Central memory CD8-positive, alpha-beta T cell (primary cell): Measurements from ENCODE around the gene CFAP251.

Experiments used
- ATAC-seq: fragments of 150-1000 bp; cut with Tn5 transposase; replicated peaks from 2 replicates; pipeline ENCODE4 v1.10.0; 2022; ENCODE audit warnings: mild to moderate bottlenecking, moderate FRiP score, moderate number of reproducible peaks; ENCODE audit not compliant: poor library complexity, severe bottlenecking; ENCODE audit errors: extremely low read depth
- DNase-seq, 2 donors: peaks; one replicate each; pipeline ENCODE4 v3.0.0; 2021; ENCODE audit warnings: low spot score in 2 of 2
- H3K27ac Mint-ChIP-seq: one replicate; pipeline ENCODE4 v1.8.0; 2022; ENCODE audit warnings: low read depth, mild to moderate bottlenecking, moderate library complexity, mixed read lengths
- H3K27me3 Mint-ChIP-seq: one replicate; pipeline ENCODE4 v1.8.0; 2022; ENCODE audit warnings: mixed read lengths
- H3K36me3 Mint-ChIP-seq: one replicate; pipeline ENCODE4 v1.8.0; 2022; ENCODE audit warnings: mild to moderate bottlenecking, moderate library complexity, mixed read lengths; ENCODE audit not compliant: insufficient read depth
- H3K4me1 Mint-ChIP-seq: one replicate; pipeline ENCODE4 v1.8.0; 2022; ENCODE audit warnings: mixed read lengths
- H3K4me3 Mint-ChIP-seq: one replicate; pipeline ENCODE4 v1.8.0; 2022; ENCODE audit warnings: mild to moderate bottlenecking, moderate library complexity, mixed read lengths
- H3K9me3 Mint-ChIP-seq: one replicate; pipeline ENCODE4 v1.8.0; 2022; ENCODE audit warnings: mixed read lengths

The CFAP251 gene

DNA sequence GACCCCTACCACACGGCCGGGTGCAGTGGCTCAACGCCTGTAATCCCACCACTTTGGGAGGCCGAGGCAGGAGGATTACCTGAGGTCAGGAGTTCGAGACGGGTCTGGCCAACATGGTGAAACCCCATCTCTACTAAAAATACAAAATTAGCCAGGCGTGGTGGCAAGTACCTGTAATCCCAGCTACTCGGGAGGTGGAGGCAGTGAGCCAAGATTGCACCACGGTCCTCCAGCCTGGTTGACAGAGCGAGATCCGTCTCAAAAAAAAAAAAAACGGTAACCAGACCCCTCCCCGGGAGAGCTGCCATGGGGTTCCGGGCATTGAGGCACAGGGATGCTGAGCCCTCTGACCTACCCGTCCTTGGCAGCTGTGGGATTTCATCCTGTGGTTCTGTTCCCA, 125.1 kb downstream of the CFAP251 start:
- no peak for ATAC-seq
- no peaks in the 10 kb centered on the region for H3K27me3 Mint-ChIP-seq

DNA sequence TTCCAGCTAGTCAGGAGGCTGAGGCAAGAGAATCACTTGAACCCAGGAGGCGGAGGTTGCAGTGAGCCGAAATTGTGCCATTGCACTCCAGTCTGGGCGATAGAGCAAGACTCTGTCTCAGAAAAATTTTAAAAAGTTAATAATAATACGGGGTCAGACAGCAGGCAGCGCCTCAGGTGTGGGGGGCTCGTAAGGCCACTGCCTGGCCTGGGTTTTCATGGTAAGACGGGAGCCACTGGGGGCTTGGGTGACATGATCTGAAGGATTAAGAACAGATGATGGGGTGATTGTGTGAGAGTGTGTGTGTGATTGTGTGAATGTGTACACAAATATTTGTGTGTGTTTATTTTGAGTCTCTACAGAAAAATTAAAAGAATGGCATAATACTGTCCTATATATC, 126.9 kb downstream of the CFAP251 start:
- no peak overlapping the region for H3K4me3 Mint-ChIP-seq
- H3K27ac Mint-ChIP-seq = no peak overlapping the region
- H3K4me1 Mint-ChIP-seq = no peaks in the 10 kb centered on the region
- ATAC-seq (no peak), DNase-seq (no peak)
- no peaks in the 10 kb centered on the region for H3K27me3 Mint-ChIP-seq
- H3K36me3 Mint-ChIP-seq = peaks cover 13% of the 10 kb centered on the region
- no peaks in the 10 kb centered on the region for H3K9me3 Mint-ChIP-seq

More for the DNA sequence above, 125.1 kb downstream of the CFAP251 start:
- H3K36me3 Mint-ChIP-seq = peaks cover 13% of the 10 kb centered on the region
- H3K4me3 Mint-ChIP-seq = no peak overlapping the region
- no peak for DNase-seq
- no peak overlapping the region for H3K27ac Mint-ChIP-seq
- no peaks in the 10 kb centered on the region for H3K4me1 Mint-ChIP-seq
- H3K9me3 Mint-ChIP-seq = no peaks in the 10 kb centered on the region

DNA sequence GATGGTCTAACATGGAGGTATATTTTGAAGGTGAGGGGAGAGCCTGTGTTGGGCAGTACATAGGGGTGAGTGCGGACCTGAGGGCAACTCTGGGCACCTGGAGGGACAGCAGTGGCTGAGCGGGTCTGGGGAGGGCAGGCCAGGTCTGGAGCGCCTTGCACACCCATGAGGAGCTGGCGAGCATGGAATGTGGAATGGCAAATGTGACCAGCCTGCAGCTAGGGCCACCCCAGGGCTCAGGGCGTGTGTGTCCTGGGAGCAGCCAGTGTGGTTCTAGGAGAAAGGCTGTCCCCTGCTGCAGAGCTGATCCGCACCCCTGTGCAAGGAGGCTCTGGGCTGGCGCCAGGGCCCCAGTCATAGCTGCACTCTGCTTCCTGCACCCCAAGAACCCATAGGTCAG, 127.8 kb downstream of the CFAP251 start:
- Mint-ChIP-seq H3K36me3 (peaks cover 13% of the 10 kb centered on the region), H3K27me3 (no peaks in the 10 kb centered on the region), H3K4me3 (no peak overlapping the region), H3K4me1 (no peaks in the 10 kb centered on the region), H3K9me3 (no peaks in the 10 kb centered on the region), H3K27ac (no peak overlapping the region)
- no peak for ATAC-seq
- DNase-seq = no peak

DNA sequence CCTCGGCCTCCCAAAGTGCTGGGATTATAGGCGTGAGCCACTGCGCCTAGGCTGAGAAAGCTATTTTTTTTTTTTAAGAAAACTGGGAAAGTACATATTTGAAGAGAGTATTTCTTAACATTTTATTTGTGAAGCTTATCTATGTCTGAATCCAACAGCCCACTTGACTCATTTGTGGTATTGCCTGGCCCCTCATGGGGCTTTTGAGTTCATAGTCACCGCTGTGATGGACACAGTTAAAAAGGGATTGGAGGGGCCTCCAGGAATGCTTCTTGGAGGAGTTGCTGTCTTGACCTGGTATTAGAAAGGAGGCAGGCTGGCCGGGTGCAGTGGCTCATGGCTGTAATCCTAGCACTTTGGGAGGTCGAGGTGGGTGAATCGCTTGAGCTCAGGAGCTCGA, 129.8 kb downstream of the CFAP251 start:
- no peak overlapping the region for H3K27ac Mint-ChIP-seq
- DNase-seq = no peak
- no peaks in the 10 kb centered on the region for H3K27me3 Mint-ChIP-seq
- no peak for ATAC-seq
- no peak overlapping the region for H3K4me3 Mint-ChIP-seq
- H3K9me3 Mint-ChIP-seq = no peaks in the 10 kb centered on the region
- peaks cover 10% of the 10 kb centered on the region for H3K36me3 Mint-ChIP-seq
- H3K4me1 Mint-ChIP-seq = no peaks in the 10 kb centered on the region

DNA sequence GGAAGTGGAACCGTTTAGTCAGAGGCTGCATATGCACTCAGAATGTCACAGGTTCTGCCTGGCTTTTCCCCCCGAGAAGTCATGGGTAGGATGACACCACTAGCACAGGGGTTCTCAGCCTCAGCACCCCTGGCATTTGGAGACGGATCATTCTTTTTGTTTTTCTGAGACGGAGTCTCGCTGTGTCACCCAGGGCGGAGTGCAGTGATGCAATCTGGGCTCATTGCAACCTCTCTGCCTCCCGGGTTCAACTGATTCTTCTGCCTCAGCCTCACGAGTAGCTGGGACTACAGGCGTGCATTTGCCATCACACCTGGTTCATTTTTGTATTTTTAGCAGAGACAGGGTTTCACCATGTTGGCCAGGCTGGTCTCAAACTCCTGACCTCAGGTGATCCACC, 131.4 kb downstream of the CFAP251 start:
- H3K4me1 Mint-ChIP-seq = no peaks in the 10 kb centered on the region
- ATAC-seq (no peak), DNase-seq (no peak)
- no peaks in the 10 kb centered on the region for H3K27me3 Mint-ChIP-seq
- no peaks in the 10 kb centered on the region for H3K9me3 Mint-ChIP-seq
- no peak overlapping the region for H3K27ac Mint-ChIP-seq
- no peak overlapping the region for H3K4me3 Mint-ChIP-seq
- H3K36me3 Mint-ChIP-seq = peaks cover 5% of the 10 kb centered on the region

DNA sequence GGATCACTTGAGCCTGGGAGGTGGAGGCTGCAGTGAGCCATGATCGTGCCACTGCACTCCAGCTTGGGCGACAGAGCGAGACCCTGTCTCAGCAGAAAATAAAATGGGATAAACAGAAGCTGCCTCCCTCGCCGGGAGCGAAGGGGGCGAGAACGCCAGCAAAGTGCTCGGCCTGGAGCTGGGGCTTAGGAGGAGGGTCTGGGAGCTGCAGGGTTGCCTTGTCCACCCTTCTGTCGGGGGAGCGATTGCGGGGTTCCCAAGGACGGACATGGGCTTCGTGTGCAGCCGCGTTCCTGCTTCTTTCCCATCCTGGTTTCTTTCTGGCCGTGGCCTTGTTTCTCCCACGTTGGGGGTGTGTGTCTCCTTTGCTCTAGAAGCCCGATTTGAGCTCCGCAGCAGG, 132.3 kb downstream of the CFAP251 start:
- no peak for ATAC-seq

DNA sequence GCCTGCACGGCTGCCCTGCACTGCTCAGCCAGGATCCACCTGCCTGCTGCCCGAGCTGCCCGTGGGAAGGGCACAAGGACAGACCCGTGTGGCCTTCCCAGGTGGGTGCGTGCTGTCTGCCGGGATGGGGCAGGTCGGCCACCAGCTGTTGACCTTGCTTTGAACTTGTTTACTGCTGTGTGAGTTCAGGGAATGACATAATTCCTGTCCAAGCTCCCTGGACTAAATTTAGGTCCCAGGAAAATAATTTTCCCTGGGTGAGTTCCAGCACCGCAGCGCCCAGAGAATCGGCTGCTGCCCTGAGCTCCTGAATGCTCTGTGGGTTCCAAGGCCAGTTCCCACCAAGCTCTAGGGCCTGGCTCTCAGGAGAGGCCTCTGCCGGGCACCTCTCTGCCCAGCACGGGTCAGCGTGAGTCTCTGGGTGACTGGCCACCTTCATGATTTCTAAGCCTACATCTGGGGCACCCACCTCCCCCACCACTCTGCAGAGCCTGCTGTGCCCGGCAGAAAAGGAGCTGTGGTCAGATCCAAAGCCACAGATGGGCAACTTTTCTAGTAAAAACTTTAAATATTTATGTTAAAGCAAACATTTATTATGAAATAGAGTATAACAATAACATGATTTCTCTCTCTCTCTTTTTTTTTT, 133.0 kb downstream of the CFAP251 start:
- no peak overlapping the region for H3K4me3 Mint-ChIP-seq
- peaks cover 2% of the 10 kb centered on the region for H3K36me3 Mint-ChIP-seq
- DNase-seq (no peak), ATAC-seq (no peak)
- no peak overlapping the region for H3K27ac Mint-ChIP-seq
- H3K27me3 Mint-ChIP-seq = no peaks in the 10 kb centered on the region
- H3K9me3 Mint-ChIP-seq = no peaks in the 10 kb centered on the region
- no peaks in the 10 kb centered on the region for H3K4me1 Mint-ChIP-seq

More for the DNA sequence above, 132.3 kb downstream of the CFAP251 start:
- Mint-ChIP-seq H3K4me1 (no peaks in the 10 kb centered on the region), H3K36me3 (peaks cover 5% of the 10 kb centered on the region), H3K27me3 (no peaks in the 10 kb centered on the region), H3K4me3 (no peak overlapping the region), H3K9me3 (no peaks in the 10 kb centered on the region), H3K27ac (no peak overlapping the region)
- DNase-seq = no peak

DNA sequence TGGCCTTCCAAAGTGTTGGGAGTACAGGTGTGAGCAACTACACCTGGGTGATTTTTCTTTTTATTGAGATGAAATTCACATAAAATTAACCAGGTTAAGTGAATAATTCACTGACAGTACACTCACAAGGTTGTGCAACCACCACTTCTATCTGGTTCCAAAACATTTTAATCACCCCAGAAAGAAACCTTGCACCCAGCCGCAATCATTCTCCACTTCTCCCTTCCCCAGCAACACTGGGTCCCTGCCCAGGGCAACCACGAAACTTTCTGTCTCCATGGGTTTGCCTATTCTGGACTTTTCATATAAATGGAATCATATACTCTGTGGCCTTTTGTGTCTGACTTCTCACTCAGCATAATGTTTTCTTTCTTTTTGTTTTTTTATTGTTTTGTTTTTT, 133.9 kb downstream of the CFAP251 start:
- Mint-ChIP-seq H3K9me3 (no peaks in the 10 kb centered on the region), H3K4me3 (no peak overlapping the region), H3K4me1 (peaks cover 2% of the 10 kb centered on the region), H3K27me3 (no peaks in the 10 kb centered on the region), H3K36me3 (peaks cover 4% of the 10 kb centered on the region), H3K27ac (no peak overlapping the region)
- ATAC-seq (no peak), DNase-seq (no peak)
